A549 (cell line): ENCODE data around the gene TNRC6C. TPM values are rescaled to one million over a fixed set of nuclear protein-coding genes. Genes with fewer than 3 reads are reported as not detected.

Source experiments
- ATAC-seq, 2 experiments: fragments of 200-7000 bp in 1 of 2; fragments of >200 bp in 1 of 2; cut with Nextera tagmentation in 1 of 2; cut with Tn5 transposase in 1 of 2; 3 replicates each; pipeline versions ENCODE4 v1.8.0 to v1.9.1; 2018 to 2020; ENCODE audit warnings: mild to moderate bottlenecking in 1 of 2, moderate library complexity in 1 of 2
- CTCF ChIA-PET: fragments of 300-600 bp; sonication (Branson Sonifier 250); formaldehyde crosslinking; extraction: SDS; loops from one replicate; lab custom pipeline; 2021; ENCODE audit warnings: antibody characterized with exemption, inconsistent platforms; lab: Yijun Ruan, JAX
- POLR2A ChIA-PET: fragments of 350-600 bp; formaldehyde crosslinking; extraction: SDS; loops from one replicate; lab custom pipeline; 2021; ENCODE audit warnings: antibody characterized with exemption, inconsistent platforms; lab: Yijun Ruan, JAX
- DNase-seq, 2 experiments: peaks; one replicate each; pipeline versions ENCODE4 v3.0.0 to v3.0.0-alpha.2; 2011 to 2016; ENCODE audit warnings: low read depth in 1 of 2, low spot score in 1 of 2
- FAIRE-seq: peaks from 2 replicates; lab custom pipeline; 2011; peaks lifted over from hg19 to GRCh38; lab: Jason Lieb, UNC
- H3K27ac ChIP-seq, 2 experiments: fragments of >200 bp; sonication (Bioruptor Twin); formaldehyde crosslinking; 3 replicates each; pipeline ENCODE4 v1.5.1; 2016 to 2017
- H3K4me1 ChIP-seq: fragments of >200 bp; sonication (Bioruptor Twin); formaldehyde crosslinking; 3 replicates; pipeline ENCODE4 v1.6.1; 2016
- H3K4me2 ChIP-seq: fragments of >200 bp; sonication (Bioruptor Twin); formaldehyde crosslinking; 3 replicates; pipeline ENCODE4 v1.6.1; 2016
- H3K4me3 ChIP-seq: fragments of >200 bp; sonication (Bioruptor Twin); formaldehyde crosslinking; 3 replicates; pipeline ENCODE4 v1.5.1; 2016
- H3K9me3 ChIP-seq: fragments of >200 bp; sonication (Bioruptor Twin); formaldehyde crosslinking; 3 replicates; pipeline ENCODE4 v1.6.1; 2016
- CBX2 ChIP-seq: fragments of 200-600 bp; sonication (generic); IDR thresholded peaks from 2 replicates; pipeline ENCODE4 v1.6.1; 2016; ENCODE audit warnings: low read depth, mild to moderate bottlenecking, borderline replicate concordance
- CBX8 ChIP-seq: fragments of 200-600 bp; sonication (generic); IDR thresholded peaks from 2 replicates; pipeline ENCODE4 v1.6.1; 2016
- ELK1 ChIP-seq: fragments of 150-350 bp; IDR thresholded peaks from 2 replicates; pipeline ENCODE4 v1.6.1; 2014; ENCODE audit warnings: low read depth, mild to moderate bottlenecking, low read length
- ESRRA ChIP-seq: fragments of 150-350 bp; IDR thresholded peaks from 2 replicates; pipeline ENCODE4 v1.6.1; 2014; ENCODE audit warnings: mild to moderate bottlenecking, low read length, borderline replicate concordance
- FOSL2 ChIP-seq, 2 experiments: fragments of 450-650 bp in 1 of 2; fragments of >200 bp in 1 of 2; sonication (Bioruptor Twin) in 1 of 2; formaldehyde crosslinking; IDR thresholded peaks; 2 replicates each; pipeline versions ENCODE4 v1.5.0 to v1.6.1; 2016 to 2020; ENCODE audit warnings: mild to moderate bottlenecking in 1 of 2, moderate library complexity in 1 of 2
- FOXS1 ChIP-seq: fragments of 250-450 bp; sonication (Bioruptor Pico); IDR thresholded peaks from 2 replicates; pipeline ENCODE4 v1.5.0; 2020; ENCODE audit warnings: mild to moderate bottlenecking, moderate library complexity
- HDAC2 ChIP-seq: fragments of 200-600 bp; sonication (generic); IDR thresholded peaks from 2 replicates; pipeline ENCODE4 v1.6.1; 2016
- HOXA7 ChIP-seq: fragments of 250-450 bp; sonication (Bioruptor Pico); IDR thresholded peaks from 2 replicates; pipeline ENCODE4 v1.5.0; 2020; ENCODE audit warnings: mild to moderate bottlenecking, moderate library complexity
- HOXB5 ChIP-seq: fragments of 250-450 bp; sonication (Bioruptor Pico); IDR thresholded peaks from 2 replicates; pipeline ENCODE4 v1.5.0; 2020; ENCODE audit warnings: mild to moderate bottlenecking, moderate library complexity
- JUN ChIP-seq, 2 experiments: fragments of >200 bp; sonication (Bioruptor Twin); formaldehyde crosslinking; IDR thresholded peaks; 2 replicates in 1 of 2; 3 replicates in 1 of 2; pipeline ENCODE4 v1.6.1; 2016 to 2017
- JUNB ChIP-seq: fragments of >200 bp; sonication (Bioruptor Twin); formaldehyde crosslinking; IDR thresholded peaks from 2 replicates; pipeline ENCODE4 v1.6.1; 2016
- KDM5A ChIP-seq: fragments of 200-600 bp; sonication (generic); IDR thresholded peaks from 2 replicates; pipeline ENCODE4 v1.6.1; 2016; ENCODE audit warnings: antibody characterized with exemption, mild to moderate bottlenecking
- MAX ChIP-seq: IDR thresholded peaks from 2 replicates; pipeline ENCODE4 v1.6.1; 2012
- MAZ ChIP-seq: fragments of 150-350 bp; IDR thresholded peaks from 2 replicates; pipeline ENCODE4 v1.6.1; 2014; ENCODE audit warnings: antibody characterized with exemption, low read depth, low read length, borderline replicate concordance
- MYC ChIP-seq: IDR thresholded peaks from 2 replicates; pipeline ENCODE4 v1.6.1; 2012; ENCODE audit warnings: mild to moderate bottlenecking, inconsistent platforms, low read length, improper control_type of control experiment, borderline replicate concordance
- NPAS2 ChIP-seq: fragments of 250-450 bp; sonication (Bioruptor Pico); IDR thresholded peaks from 2 replicates; pipeline ENCODE4 v1.8.0; 2022; ENCODE audit warnings: mild to moderate bottlenecking, moderate library complexity, borderline replicate concordance
- NR3C1 ChIP-seq: fragments of >200 bp; sonication (Bioruptor Twin); formaldehyde crosslinking; IDR thresholded peaks from 3 replicates; pipeline ENCODE4 v1.6.1; 2017
- PHF8 ChIP-seq: fragments of 200-600 bp; sonication (generic); IDR thresholded peaks from 2 replicates; pipeline ENCODE4 v1.6.1; 2016; ENCODE audit warnings: low read depth, mild to moderate bottlenecking, antibody characterized with exemption, moderate library complexity, borderline replicate concordance
- POLR2A ChIP-seq: IDR thresholded peaks from 2 replicates; pipeline ENCODE4 v1.6.1; 2012; ENCODE audit warnings: mild to moderate bottlenecking, low read length
- POLR2AphosphoS2 ChIP-seq: conservative IDR thresholded peaks from 2 replicates; pipeline ENCODE4 v1.6.1; 2012; ENCODE audit warnings: low read length, improper control_type of control experiment, inconsistent platforms
- RAD21 ChIP-seq, 2 experiments: fragments of >200 bp in 1 of 2; sonication (Bioruptor Twin) in 1 of 2; formaldehyde crosslinking in 1 of 2; IDR thresholded peaks in 1 of 2; conservative IDR thresholded peaks in 1 of 2; 2 replicates in 1 of 2; 3 replicates in 1 of 2; pipeline ENCODE4 v1.6.1; 2012 to 2018; ENCODE audit warnings: inconsistent platforms in 1 of 2
- RCOR1 ChIP-seq: fragments of 150-350 bp; IDR thresholded peaks from 2 replicates; pipeline ENCODE4 v1.6.1; 2014; ENCODE audit warnings: antibody characterized with exemption, low read length, low read depth
- REST ChIP-seq: fragments of 200-600 bp; sonication (generic); IDR thresholded peaks from 2 replicates; pipeline ENCODE4 v1.6.1; 2016; ENCODE audit warnings: antibody characterized with exemption, mild to moderate bottlenecking, moderate library complexity
- RFX5 ChIP-seq: fragments of 450-650 bp; IDR thresholded peaks from 2 replicates; pipeline ENCODE4 v1.7.1; 2014; ENCODE audit warnings: antibody characterized with exemption, mild to moderate bottlenecking, moderate library complexity
- SMC3 ChIP-seq: fragments of >200 bp; sonication (Bioruptor Twin); formaldehyde crosslinking; IDR thresholded peaks from 3 replicates; pipeline ENCODE4 v1.6.1; 2018; ENCODE audit warnings: inconsistent platforms
- SREBF2 ChIP-seq: fragments of 450-650 bp; IDR thresholded peaks from 2 replicates; pipeline ENCODE4 v1.6.1; 2014; ENCODE audit warnings: mild to moderate bottlenecking, moderate library complexity
- USF2 ChIP-seq: fragments of 450-650 bp; IDR thresholded peaks from 2 replicates; pipeline ENCODE4 v1.6.1; 2014; ENCODE audit warnings: antibody characterized with exemption
- WGBS: methylation state at CpG from one replicate; pipeline ENCODE4 v1.1.6; 2017; ENCODE audit errors: missing lambda C conversion rate; 5-methylcytosine and 5-hydroxymethylcytosine counted together
- polyA minus RNA-seq: library from RNA; depleted of rRNA, polyadenylated mRNA; stranded (reverse); fragments of >200 nt; gene quantifications from 2 replicates; pipeline ENCODE4 v1.2.3, GENCODE V29; 2011; rRNA and poly(A)+ RNA removed
- polyA plus RNA-seq, 4 experiments: library from polyadenylated mRNA; depleted of rRNA in 3 of 4; stranded (reverse); fragments of >200 nt; fragmentation: RNase III in 1 of 4; extraction: RNeasy Plus Mini Kit Qiagen cat#74134 plus additional on column Dnase treatment in 1 of 4; gene quantifications; 2 replicates in 3 of 4; 3 replicates in 1 of 4; pipeline ENCODE4 v1.2.3, GENCODE V29; 2011 to 2017
- TF ChIP-seq, protein P1 (sequence below): fragments of >200 bp; sonication (Bioruptor Twin); formaldehyde crosslinking; IDR thresholded peaks from 2 replicates; pipeline ENCODE4 v1.6.1; 2016
- TF ChIP-seq, protein P2 (sequence below): IDR thresholded peaks from 2 replicates; pipeline ENCODE4 v1.6.1; 2012; ENCODE audit warnings: low read depth, borderline replicate concordance
- TF ChIP-seq, protein P3 (sequence below): fragments of >200 bp; sonication (Bioruptor Twin); formaldehyde crosslinking; IDR thresholded peaks from 3 replicates; pipeline ENCODE4 v1.5.1; 2016

The TNRC6C gene
- 1.3 and 3.4 TPM in 2 replicates for polyA plus RNA-seq (2011; rRNA removed)
- polyA plus RNA-seq (2012; cell fraction: cytosol; rRNA removed), result 0.62 and 0.69 TPM in 2 replicates
- polyA plus RNA-seq (2012; cell fraction: nucleus; rRNA removed), result 1.5 and 2.2 TPM in 2 replicates
- 1.7 to 2.4 TPM (median 1.9 TPM) in 3 replicates for polyA plus RNA-seq (2017; fragmentation: RNase III; extraction: RNeasy Plus Mini Kit Qiagen cat#74134 plus additional on column Dnase treatment)
- 14.7 and 16.0 TPM in 2 replicates for polyA minus RNA-seq

DNA sequence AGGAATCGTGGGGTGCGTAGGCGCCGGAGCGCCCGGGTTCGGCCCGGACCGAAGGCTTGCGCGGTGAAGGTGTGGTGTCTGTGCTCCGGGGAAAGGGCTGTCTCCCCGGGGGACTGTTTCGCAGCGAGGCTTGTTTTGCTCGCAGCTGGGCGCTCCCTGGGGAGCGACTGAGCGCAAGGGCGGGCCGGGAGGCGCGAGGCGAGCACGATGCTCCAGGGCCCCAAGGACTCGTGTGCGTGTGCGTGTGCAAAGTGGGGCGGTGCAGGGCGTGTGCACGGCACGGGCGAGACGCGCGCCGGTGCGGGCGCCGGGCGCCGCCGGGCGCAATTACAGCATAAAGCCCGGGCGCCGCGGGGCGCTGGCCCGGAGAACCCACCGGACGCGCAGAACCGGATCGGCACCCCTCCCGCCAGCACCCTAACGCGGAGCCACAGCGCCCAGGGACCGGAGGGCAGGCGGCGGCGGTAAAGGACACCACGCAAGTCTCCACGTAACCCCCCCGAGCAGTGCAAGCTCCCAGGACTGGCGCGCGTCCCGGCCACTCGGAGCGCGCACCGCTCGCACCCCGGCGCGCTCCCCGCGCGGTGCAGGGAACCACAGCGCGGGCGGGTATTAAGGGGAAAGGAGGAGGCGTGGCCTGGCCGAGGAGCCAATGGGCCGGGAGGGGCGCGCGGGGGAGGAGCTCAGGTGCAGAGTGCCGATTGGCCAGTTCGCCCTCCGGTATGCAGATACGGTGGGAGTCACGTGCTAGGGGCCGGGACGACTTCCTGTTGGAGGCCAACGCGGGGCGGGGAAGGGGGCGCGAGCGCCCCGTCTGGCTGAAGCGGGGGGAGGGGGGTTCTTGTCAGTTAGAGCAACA is at the start of gene TNRC6C:
Gene TNRC6C (plus strand): TSS at position 847 of the 859 bp plus-strand sequence. CDS start 45,504 bp downstream, outside the sequence.
- CTCF ChIA-PET, result interaction anchor here (0.6 to 4.0 kb wide), 13 partner anchors 9 to 416 kb away, joined by 3 to 14 read pairs (median 4); no protein-coding TSS in a partner anchor
- DNase-seq, result peak; percentile 100
- Histone ChIP-seq H3K4me2 (peak within 1 kb of the TSS; percentile 99), H3K4me3 (peak within 1 kb of the TSS; percentile 81), H3K27ac (peak within 1 kb of the TSS; percentile 74 to 91), H3K9me3 (no peaks in the 10 kb centered on the region), H3K4me1 (peaks cover 5% of the 10 kb centered on the region; the same call in 2 of the 3 replicates)
- WGBS, result 3% methylated on average over 55 of the region's 105 CpGs
- POLR2A ChIA-PET, result interaction anchor here (0.5 to 2.3 kb wide), 121 partner anchors 8 to 870 kb away, joined by 3 to 60 read pairs (median 5); no protein-coding TSS in a partner anchor
- peak; percentile 93 to 98 for ATAC-seq
- FAIRE-seq, result no peak
- TF ChIP-seq REST (peak; percentile 25; the same call in 1 of the 2 replicates), MAZ (peak; percentile 89; the same call in 1 of the 2 replicates), NPAS2 (CRISPR knock-in tag) (no peak), HDAC2 (no peak), RFX5 (no peak), PHF8 (peak; percentile 100), USF2 (peak; percentile 92), SREBF2 (no peak), FOSL2 (IDR thresholded peaks at IDR 0.05) (no peak), FOSL2 (CRISPR knock-in tag; IDR thresholded peaks at IDR 0.05) (no peak), POLR2AphosphoS2 (no peak), MAX (peak; percentile 78), JUNB (no peak), ESRRA (no peak), CBX8 (no peak), SMC3 (no peak; the same call in 1 of the 3 replicates), RAD21 (conservative IDR thresholded peaks at IDR 0.05 in 1 of 2, IDR thresholded peaks at IDR 0.05 in 1 of 2) (no peak; a peak in 1 of 5 replicates), MYC (peak; percentile 56), ELK1 (no peak), CBX2 (no peak; the same call in 1 of the 2 replicates), JUN (IDR thresholded peaks at IDR 0.05) (peak; percentile 20 to 87; a peak in 4 of 5 replicates), HOXB5 (CRISPR knock-in tag) (0 out of 2 replicates have a peak, but pooled peaks have one; percentile 42), RCOR1 (no peak), NR3C1 (no peak), POLR2A (peak; percentile 100), HOXA7 (CRISPR knock-in tag) (peak; percentile 59; the same call in 1 of the 2 replicates), KDM5A (no peak), FOXS1 (CRISPR knock-in tag) (no peak)
- TF ChIP-seq, protein P1, sequence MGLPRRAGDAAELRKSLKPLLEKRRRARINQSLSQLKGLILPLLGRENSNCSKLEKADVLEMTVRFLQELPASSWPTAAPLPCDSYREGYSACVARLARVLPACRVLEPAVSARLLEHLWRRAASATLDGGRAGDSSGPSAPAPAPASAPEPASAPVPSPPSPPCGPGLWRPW, result no peak
- TF ChIP-seq, protein P2, sequence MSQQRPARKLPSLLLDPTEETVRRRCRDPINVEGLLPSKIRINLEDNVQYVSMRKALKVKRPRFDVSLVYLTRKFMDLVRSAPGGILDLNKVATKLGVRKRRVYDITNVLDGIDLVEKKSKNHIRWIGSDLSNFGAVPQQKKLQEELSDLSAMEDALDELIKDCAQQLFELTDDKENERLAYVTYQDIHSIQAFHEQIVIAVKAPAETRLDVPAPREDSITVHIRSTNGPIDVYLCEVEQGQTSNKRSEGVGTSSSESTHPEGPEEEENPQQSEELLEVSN, result peak; percentile 86
- TF ChIP-seq, protein P3, sequence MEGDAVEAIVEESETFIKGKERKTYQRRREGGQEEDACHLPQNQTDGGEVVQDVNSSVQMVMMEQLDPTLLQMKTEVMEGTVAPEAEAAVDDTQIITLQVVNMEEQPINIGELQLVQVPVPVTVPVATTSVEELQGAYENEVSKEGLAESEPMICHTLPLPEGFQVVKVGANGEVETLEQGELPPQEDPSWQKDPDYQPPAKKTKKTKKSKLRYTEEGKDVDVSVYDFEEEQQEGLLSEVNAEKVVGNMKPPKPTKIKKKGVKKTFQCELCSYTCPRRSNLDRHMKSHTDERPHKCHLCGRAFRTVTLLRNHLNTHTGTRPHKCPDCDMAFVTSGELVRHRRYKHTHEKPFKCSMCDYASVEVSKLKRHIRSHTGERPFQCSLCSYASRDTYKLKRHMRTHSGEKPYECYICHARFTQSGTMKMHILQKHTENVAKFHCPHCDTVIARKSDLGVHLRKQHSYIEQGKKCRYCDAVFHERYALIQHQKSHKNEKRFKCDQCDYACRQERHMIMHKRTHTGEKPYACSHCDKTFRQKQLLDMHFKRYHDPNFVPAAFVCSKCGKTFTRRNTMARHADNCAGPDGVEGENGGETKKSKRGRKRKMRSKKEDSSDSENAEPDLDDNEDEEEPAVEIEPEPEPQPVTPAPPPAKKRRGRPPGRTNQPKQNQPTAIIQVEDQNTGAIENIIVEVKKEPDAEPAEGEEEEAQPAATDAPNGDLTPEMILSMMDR, result 0 out of 3 replicates have a peak, but pooled peaks have one; percentile 12
